Suppressor macrophage treated with lipopolysaccharide for 4 hours (primary cell): Measurements from ENCODE around the gene GEMIN5.
"Not testable (repeated sequence)": the region's sequence is repeated elsewhere in the genome, so short reads cannot be mapped to it uniquely, and the experiment has no call there.

Experiments
- DNase-seq: peaks from one replicate; pipeline ENCODE4 v3.0.0-alpha.2; 2020

Gene GEMIN5, protein sequence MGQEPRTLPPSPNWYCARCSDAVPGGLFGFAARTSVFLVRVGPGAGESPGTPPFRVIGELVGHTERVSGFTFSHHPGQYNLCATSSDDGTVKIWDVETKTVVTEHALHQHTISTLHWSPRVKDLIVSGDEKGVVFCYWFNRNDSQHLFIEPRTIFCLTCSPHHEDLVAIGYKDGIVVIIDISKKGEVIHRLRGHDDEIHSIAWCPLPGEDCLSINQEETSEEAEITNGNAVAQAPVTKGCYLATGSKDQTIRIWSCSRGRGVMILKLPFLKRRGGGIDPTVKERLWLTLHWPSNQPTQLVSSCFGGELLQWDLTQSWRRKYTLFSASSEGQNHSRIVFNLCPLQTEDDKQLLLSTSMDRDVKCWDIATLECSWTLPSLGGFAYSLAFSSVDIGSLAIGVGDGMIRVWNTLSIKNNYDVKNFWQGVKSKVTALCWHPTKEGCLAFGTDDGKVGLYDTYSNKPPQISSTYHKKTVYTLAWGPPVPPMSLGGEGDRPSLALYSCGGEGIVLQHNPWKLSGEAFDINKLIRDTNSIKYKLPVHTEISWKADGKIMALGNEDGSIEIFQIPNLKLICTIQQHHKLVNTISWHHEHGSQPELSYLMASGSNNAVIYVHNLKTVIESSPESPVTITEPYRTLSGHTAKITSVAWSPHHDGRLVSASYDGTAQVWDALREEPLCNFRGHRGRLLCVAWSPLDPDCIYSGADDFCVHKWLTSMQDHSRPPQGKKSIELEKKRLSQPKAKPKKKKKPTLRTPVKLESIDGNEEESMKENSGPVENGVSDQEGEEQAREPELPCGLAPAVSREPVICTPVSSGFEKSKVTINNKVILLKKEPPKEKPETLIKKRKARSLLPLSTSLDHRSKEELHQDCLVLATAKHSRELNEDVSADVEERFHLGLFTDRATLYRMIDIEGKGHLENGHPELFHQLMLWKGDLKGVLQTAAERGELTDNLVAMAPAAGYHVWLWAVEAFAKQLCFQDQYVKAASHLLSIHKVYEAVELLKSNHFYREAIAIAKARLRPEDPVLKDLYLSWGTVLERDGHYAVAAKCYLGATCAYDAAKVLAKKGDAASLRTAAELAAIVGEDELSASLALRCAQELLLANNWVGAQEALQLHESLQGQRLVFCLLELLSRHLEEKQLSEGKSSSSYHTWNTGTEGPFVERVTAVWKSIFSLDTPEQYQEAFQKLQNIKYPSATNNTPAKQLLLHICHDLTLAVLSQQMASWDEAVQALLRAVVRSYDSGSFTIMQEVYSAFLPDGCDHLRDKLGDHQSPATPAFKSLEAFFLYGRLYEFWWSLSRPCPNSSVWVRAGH (N-terminal part only)

GRCh38 chr5:154937718-154938466 lies at the start of gene GEMIN5:
TSS of gene GEMIN5 (minus strand) at chr5:154938211. CDS start at chr5:154938133, 78 bp downstream.
- peak; percentile 90 for DNase-seq

DNA sequence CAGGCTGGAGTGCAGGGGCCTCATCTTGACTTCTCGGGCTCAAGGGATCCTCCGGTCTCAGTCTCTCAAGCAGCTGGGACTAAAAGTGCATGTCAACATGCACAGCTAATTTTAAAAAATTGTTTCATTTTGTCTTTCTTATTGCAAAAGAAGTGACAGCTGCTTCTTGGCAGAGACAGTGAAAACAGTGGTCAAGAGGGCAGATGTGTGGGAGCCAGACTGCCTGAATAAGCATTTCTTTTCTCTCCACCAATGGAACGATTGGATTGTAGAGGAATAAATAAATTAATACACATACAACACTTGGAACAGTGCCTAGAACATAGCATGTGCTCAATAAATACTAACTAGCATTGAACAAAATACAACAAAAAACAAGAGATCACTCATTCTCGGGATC lies 48.1 kb upstream of the GEMIN5 start:
- no peak for DNase-seq

GRCh38 chr5:154984946-154985516 lies 47.0 kb upstream of the GEMIN5 start:
- no peak for DNase-seq

DNA sequence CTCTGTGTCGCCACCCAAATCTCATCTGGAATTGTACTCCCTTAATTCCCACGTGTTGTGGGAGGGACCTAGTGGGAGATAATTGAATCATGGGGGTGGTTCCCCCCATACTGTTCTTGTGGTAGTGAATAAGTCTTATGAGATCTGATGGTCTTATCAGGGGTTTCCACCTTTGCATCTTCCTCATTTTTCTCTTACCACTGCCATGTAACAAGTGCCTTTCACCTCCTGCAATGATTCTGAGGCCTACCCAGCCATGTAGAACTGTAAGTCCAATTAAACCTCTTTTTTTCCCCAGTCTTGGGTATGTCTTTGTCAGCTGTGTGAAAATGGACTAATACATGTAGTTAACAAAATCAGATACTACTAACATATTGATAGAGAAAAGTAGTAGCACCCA lies 40.3 kb upstream of the GEMIN5 start:
- not testable (repeated sequence) for DNase-seq

DNA sequence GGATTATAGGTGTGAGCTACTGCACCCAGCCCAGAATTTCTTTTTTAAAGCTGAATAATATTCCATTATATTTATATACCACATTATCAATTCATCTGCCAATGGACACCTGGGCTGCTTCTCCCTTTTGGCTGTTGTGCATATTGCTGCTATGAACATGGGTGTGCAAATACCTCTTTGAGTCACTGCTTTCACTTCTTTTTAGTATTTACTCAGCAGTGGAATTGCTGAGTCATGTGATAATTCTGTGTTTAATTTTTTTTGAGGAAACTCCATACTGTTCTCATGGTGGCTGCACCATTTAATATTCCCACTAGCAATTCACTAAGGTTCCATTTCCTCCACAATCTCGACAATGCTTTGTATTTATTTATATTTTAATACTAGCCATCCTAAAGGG lies 39.4 kb upstream of the GEMIN5 start:
- peak; percentile 15 for DNase-seq

GRCh38 chr5:154976082-154976481 lies 38.1 kb upstream of the GEMIN5 start:
- not testable (repeated sequence) for DNase-seq

GRCh38 chr5:154972476-154973080 lies 34.6 kb upstream of the GEMIN5 start:
- no peak for DNase-seq

DNA sequence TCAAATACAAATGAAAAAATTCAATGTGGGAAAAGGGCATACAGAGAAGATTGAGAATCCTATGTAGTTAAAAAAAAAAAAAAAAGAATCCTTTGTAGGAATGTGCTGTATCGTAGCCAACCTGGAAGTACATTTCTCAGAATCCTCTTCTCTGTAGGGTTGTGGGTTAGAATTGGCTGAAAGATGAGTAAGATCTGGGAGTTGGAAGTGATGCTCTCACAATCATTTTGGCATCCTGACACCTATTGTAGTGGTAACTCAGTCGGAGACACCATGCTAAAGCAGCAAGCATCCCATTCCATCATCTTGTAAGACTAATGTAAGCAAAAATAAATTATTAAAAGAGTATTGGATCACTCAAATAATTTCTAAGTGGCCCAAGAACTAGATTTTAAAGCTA lies 33.5 kb upstream of the GEMIN5 start:
- DNase-seq: no peak

GRCh38 chr5:154970759-154971158 lies 32.7 kb upstream of the GEMIN5 start:
- DNase-seq: no peak

GRCh38 chr5:154968953-154969352 lies 30.9 kb upstream of the GEMIN5 start:
- DNase-seq: no peak

GRCh38 chr5:154967421-154968024 lies 29.5 kb upstream of the GEMIN5 start:
- peak; percentile 22 for DNase-seq

DNA sequence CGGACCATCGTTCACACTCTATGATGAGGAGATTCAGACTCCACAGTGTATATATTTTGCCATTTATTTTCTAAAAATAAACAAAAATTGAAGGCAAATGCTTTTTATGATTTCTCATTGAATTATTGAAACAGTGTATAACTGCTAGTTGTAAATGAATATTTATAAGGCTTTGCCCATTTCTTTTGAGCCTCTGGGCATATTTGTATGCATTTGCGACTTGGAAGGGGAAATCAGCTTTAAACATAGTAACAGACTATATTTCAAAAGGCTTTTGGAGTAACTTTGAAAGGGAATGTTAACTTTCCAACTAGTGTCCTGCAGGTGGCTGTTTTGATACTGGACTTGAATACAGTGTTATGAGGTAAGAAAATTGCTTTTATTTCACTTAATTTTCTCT lies 28.9 kb upstream of the GEMIN5 start:
- no peak for DNase-seq

- no peak for DNase-seq
Measured at GRCh38 chr5:154966081-154966841, 28.2 kb upstream of the GEMIN5 start.

DNA sequence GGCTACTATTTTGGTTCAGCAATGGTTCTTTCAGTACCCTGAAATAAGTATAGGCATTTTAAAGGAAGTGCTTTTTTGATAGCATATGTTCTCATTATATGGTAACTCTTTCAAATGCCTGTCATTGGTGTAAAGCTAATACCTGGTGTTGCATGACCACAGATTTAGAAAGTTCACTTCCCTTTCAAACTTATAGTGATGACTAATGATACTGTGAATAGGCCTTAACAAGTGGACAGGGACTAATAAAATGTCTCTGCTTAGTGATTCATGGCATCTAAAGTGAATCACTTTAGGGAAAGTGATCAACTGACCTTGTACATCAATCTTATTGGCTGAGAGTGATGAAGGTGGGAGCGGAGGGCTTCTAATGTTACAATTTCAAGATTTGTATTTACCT lies 24.5 kb upstream of the GEMIN5 start:
- no peak for DNase-seq

- DNase-seq: no peak
Measured at GRCh38 chr5:154956712-154957111, 18.7 kb upstream of the GEMIN5 start.

GRCh38 chr5:154949781-154950180 lies 11.8 kb upstream of the GEMIN5 start:
- DNase-seq: no peak

GRCh38 chr5:154948313-154948712 lies 10.3 kb upstream of the GEMIN5 start:
- no peak for DNase-seq

- no peak for DNase-seq
Measured at GRCh38 chr5:154947778-154948177, 9.8 kb upstream of the GEMIN5 start.

GRCh38 chr5:154945695-154946301 lies 7.8 kb upstream of the GEMIN5 start:
- peak; percentile 28 for DNase-seq

DNA sequence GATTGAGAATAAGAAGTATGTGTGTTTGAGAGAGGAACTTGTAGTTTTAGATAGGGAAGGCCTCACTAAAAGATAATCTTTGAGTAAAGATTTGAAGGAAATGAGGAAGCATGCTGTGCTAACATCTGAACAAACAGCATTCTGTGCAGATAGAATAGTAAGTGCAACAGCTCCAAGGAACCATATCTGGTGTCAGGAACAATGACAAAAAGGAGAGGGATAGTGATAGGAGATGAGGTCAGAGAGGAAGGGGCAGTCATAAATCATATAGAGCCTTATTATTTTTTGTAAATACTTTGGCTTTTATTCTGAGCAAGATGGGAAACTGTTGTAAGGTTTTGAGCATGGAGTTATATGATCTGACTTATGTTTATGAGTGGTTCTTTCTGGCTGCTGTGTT lies 6.7 kb upstream of the GEMIN5 start:
- DNase-seq: no peak
